Heart left ventricle (tissue), 16 donors: Measurements from ENCODE around the gene PRR5L. TPM values are rescaled to one million over a fixed set of nuclear protein-coding genes. Genes with fewer than 3 reads are reported as not detected.
A peak's percentile ranks its signal among the peaks of the same experiment; 100 is the strongest.
"Not testable (repeated sequence)": the region's sequence is repeated elsewhere in the genome, so short reads cannot be mapped to it uniquely, and the experiment has no call there.

Experiments used
- ATAC-seq, 4 donors: fragments of 200-7000 bp; cut with Tn5 transposase; one replicate each; pipeline ENCODE4 v1.9.1; 2020 to 2022; ENCODE audit warnings: moderate library complexity in 4 of 4, mild to moderate bottlenecking in 3 of 4, moderate number of reproducible peaks in 1 of 4
- DNase-seq, 5 donors: peaks; one replicate each; pipeline ENCODE4 v3.0.0-alpha.2; 2020
- H3K27ac ChIP-seq, 12 donors: fragments of 200-600 bp; sonication (generic) in 4 of 12; one replicate each; pipeline versions ENCODE4 v1.5.0 to v1.8.0; 2016 to 2022; ENCODE audit warnings: mild to moderate bottlenecking in 2 of 12
- H3K27me3 ChIP-seq, 9 donors: fragments of 200-600 bp; sonication (generic) in 2 of 9; one replicate each; pipeline versions ENCODE4 v1.5.1 to v1.8.0; 2016 to 2022; ENCODE audit warnings: mild to moderate bottlenecking in 3 of 9
- H3K36me3 ChIP-seq, 9 donors: fragments of 200-600 bp; sonication (generic) in 2 of 9; one replicate each; pipeline versions ENCODE4 v1.5.0 to v1.8.0; 2018 to 2022; ENCODE audit warnings: mild to moderate bottlenecking in 2 of 9
- H3K4me1 ChIP-seq, 12 donors: fragments of 200-600 bp; sonication (generic) in 4 of 12; one replicate each; pipeline versions ENCODE4 v1.5.0 to v1.8.0; 2016 to 2022; ENCODE audit warnings: mild to moderate bottlenecking in 3 of 12
- H3K4me3 ChIP-seq, 12 donors: fragments of 200-600 bp; sonication (generic) in 4 of 12; one replicate each; pipeline versions ENCODE4 v1.5.0 to v1.8.0; 2017 to 2022; ENCODE audit warnings: mild to moderate bottlenecking in 9 of 12, moderate library complexity in 4 of 12
- H3K9me3 ChIP-seq, 12 donors: fragments of 200-600 bp; sonication (generic) in 4 of 12; one replicate each; pipeline versions ENCODE4 v1.5.0 to v1.8.0; 2016 to 2022; ENCODE audit warnings: mild to moderate bottlenecking in 1 of 12
- POLR2A ChIP-seq, 2 donors: fragments of 450-650 bp; IDR thresholded peaks; one replicate each; pipeline ENCODE4 v1.6.1; 2017; ENCODE audit warnings: antibody characterized with exemption in 2 of 2, mild to moderate bottlenecking in 2 of 2, moderate library complexity in 2 of 2
- WGBS, 4 donors: extraction: QIAGEN DNeasy Blood & Tissue Kit in 2 of 4; methylation state at CpG; one replicate each; pipeline versions ENCODE4 v1.1.5 to v1.1.7; 2013 to 2018; 5-methylcytosine and 5-hydroxymethylcytosine counted together
- intact Hi-C, 10 donors: fragments of 100-400 bp; cut with DNase I; formaldehyde crosslinking; loops; one replicate each; pipeline versions ENCODE4 v1.11.1 to v1.14.2; 2022
- polyA plus RNA-seq, 2 donors: library from polyadenylated mRNA; stranded (reverse); fragments of 200-250 nt; gene quantifications; one replicate each; pipeline ENCODE4 v1.2.3, GENCODE V29; 2013
- total RNA-seq, 9 donors: library from RNA; depleted of rRNA in 2 of 9; stranded (reverse); fragments of >200 nt in 2 of 9; fragmentation: NEBNext Ultra II Directional in 3 of 9; extraction: Animal tissue kit (Norgen Biotek cat#: 25700) in 3 of 9; gene quantifications; one replicate each; pipeline versions ENCODE4 v1.1.0 to v1.2.4, GENCODE V29; 2016 to 2023
- TF ChIP-seq, protein P1 (sequence below), 12 donors: fragments of 200-600 bp; sonication (generic) in 4 of 12; IDR thresholded peaks; one replicate each; pipeline versions ENCODE4 v1.5.0 to v1.8.0; 2018 to 2022; ENCODE audit warnings: antibody characterized with exemption in 12 of 12, mild to moderate bottlenecking in 5 of 12
- donor health status: ischemic (EF 13 %, LVEDD 7.1; RV severe dilation, severe dysfunction).
- donor health status: healthy with polysubstance abuse.
- donor health status: DM: no; HTN: yes; CAD: no.
- donor health status: DM: no; HTN: no; CAD: no.
- donor health status: ischemic (EF 25% LVEDD 6.9; RV normal size, moderate dysfunction).
- donor health status: ischemic (EF 25% LVEDD 5.7; RV mildly dilated, moderate dysfunction).
- donor health status: healthy.
- donor health status: DM: yes; HTN: yes; CAD: no.
- donor health status: ischemic (EF 35%, LVEDD 5.7; RV mildly dilated, moderate dysfunction).
- donor health status: nonischemic (EF 11% LVEDD 7.7; RV severe dilation, severe dysfunction).
- donor health status: DM: yes; HTN: yes; CAD: no.
- donor health status: PGD.
- donor health status: ischemic (EF 29% LVEDD 5.4; RV normal size, mild dysfunction).
- donor health status: nonischemic (EF 23%, LVEDD 6.1; RV moderate dilation, normal function).

The PRR5L gene
- total and polyA plus RNA-seq, 11 donors = 0.61 to 17.8 (median 3.1) TPM

GRCh38 chr11:36509694-36510593 is 213.9 kb downstream of the PRR5L start, which contains the start of gene TRAF6:
TRAF6 (minus strand) TSS chr11:36510272; CDS start chr11:36501515, 8,757 bp downstream.
- peaks cover 0 to 46% (median 25%) of the 10 kb centered on the region in 12 donors for H3K4me1 ChIP-seq
- intact Hi-C loops = loop anchor here in 2 of 10 donors (2.0 to 10.0 kb wide), 3 partner anchors 31 to 1595 kb away; partner anchors contain the start of genes APIP (in 1 of the 2), IFTAP (in 1 of the 2), PDHX (in 1 of the 2) and RAG2 (in 1 of the 2)
- 0% methylated on average over 48 to 81 of the region's 81 CpGs for WGBS, 4 donors
- H3K36me3 ChIP-seq = no peaks in the 10 kb centered on the region
- DNase-seq = peak; percentile 91 to 96 (median 92)
- H3K27me3 ChIP-seq = no peaks in the 10 kb centered on the region
- peak in 1 of 2 donors; percentile 75 for TF ChIP-seq POLR2A (IDR thresholded peaks at IDR 0.05)
- TF ChIP-seq, protein P1, sequence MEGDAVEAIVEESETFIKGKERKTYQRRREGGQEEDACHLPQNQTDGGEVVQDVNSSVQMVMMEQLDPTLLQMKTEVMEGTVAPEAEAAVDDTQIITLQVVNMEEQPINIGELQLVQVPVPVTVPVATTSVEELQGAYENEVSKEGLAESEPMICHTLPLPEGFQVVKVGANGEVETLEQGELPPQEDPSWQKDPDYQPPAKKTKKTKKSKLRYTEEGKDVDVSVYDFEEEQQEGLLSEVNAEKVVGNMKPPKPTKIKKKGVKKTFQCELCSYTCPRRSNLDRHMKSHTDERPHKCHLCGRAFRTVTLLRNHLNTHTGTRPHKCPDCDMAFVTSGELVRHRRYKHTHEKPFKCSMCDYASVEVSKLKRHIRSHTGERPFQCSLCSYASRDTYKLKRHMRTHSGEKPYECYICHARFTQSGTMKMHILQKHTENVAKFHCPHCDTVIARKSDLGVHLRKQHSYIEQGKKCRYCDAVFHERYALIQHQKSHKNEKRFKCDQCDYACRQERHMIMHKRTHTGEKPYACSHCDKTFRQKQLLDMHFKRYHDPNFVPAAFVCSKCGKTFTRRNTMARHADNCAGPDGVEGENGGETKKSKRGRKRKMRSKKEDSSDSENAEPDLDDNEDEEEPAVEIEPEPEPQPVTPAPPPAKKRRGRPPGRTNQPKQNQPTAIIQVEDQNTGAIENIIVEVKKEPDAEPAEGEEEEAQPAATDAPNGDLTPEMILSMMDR (IDR thresholded peaks at IDR 0.05) = peak in 11 of 12 donors; percentile 82 to 96 (median 92)
- peak; percentile 93 to 97 (median 97) for ATAC-seq
- peak within 1 kb of the TSS; percentile 62 to 98 (median 86) for H3K4me3 ChIP-seq
- H3K27ac ChIP-seq = peak within 1 kb of the TSS; percentile 73 to 96 (median 89)
- peaks cover 0 to 16% (median 7%) of the 10 kb centered on the region in 12 donors for H3K9me3 ChIP-seq

- H3K27me3 ChIP-seq = no peaks in the 10 kb centered on the region
- peak in 3 of 4 donors; percentile 9 to 33 (median 24) for ATAC-seq
- peaks cover 0 to 39% (median 22%) of the 10 kb centered on the region in 12 donors for H3K4me1 ChIP-seq
- H3K27ac ChIP-seq = peak overlapping the region; percentile 73 to 96 (median 89)
- intact Hi-C loops = loop anchor here in 2 of 10 donors (2.0 to 10.0 kb wide), 2 partner anchors 30 to 84 kb away; partner anchors contain the start of genes IFTAP (in 1 of the 2) and RAG2 (in 1 of the 2)
- peaks cover 0 to 16% (median 7%) of the 10 kb centered on the region in 12 donors for H3K9me3 ChIP-seq
- peak overlapping the region; percentile 62 to 98 (median 86) for H3K4me3 ChIP-seq
- WGBS, 4 donors = 8 to 13% (median 10%) methylated on average over 8 of the region's 8 CpGs
- no peaks in the 10 kb centered on the region for H3K36me3 ChIP-seq
- peak in 1 of 5 donors; percentile 18 for DNase-seq
- TF ChIP-seq, protein P1 (IDR thresholded peaks at IDR 0.05) = no peak
- no peak for TF ChIP-seq POLR2A (IDR thresholded peaks at IDR 0.05)
Observed at GRCh38 chr11:36510594-36510942, 214.5 kb downstream of the PRR5L start.

- not testable (repeated sequence) for ATAC-seq, H3K36me3 ChIP-seq, DNase-seq, H3K27me3 ChIP-seq
- Histone ChIP-seq H3K9me3 (peaks cover 0 to 16% (median 7%) of the 10 kb centered on the region in 12 donors), H3K4me1 (peaks cover 0 to 34% (median 17%) of the 10 kb centered on the region in 12 donors), H3K27ac (peak overlapping the region in 7 of 12 donors; percentile 80 to 96 (median 89)), H3K4me3 (peak overlapping the region in 9 of 12 donors; percentile 65 to 98 (median 85))
- WGBS, 4 donors = 66 to 82% (median 73%) methylated on average over 2 of the region's 2 CpGs
- intact Hi-C loops = loop anchor here in 2 of 10 donors (2.0 to 10.0 kb wide), 2 partner anchors 30 to 84 kb away; partner anchors contain the start of genes IFTAP (in 1 of the 2) and RAG2 (in 1 of the 2)
Observed at GRCh38 chr11:36511062-36511461, 215.0 kb downstream of the PRR5L start.

GRCh38 chr11:36512016-36512415 is 215.9 kb downstream of the PRR5L start:
- WGBS, 4 donors = 61 to 73% (median 69%) methylated on average over 5 of the region's 5 CpGs
- H3K4me3 ChIP-seq = no peak overlapping the region
- TF ChIP-seq, protein P1 (IDR thresholded peaks at IDR 0.05) = no peak
- TF ChIP-seq POLR2A (IDR thresholded peaks at IDR 0.05) = no peak
- no peak for ATAC-seq
- intact Hi-C loops = loop anchor here in 1 of 10 donors (10.0 kb wide), 1 partner anchor 83 kb away; the partner anchor contains the start of genes IFTAP and RAG2
- no peak overlapping the region for H3K27ac ChIP-seq
- H3K4me1 ChIP-seq = peaks cover 0 to 26% (median 9%) of the 10 kb centered on the region in 12 donors
- H3K9me3 ChIP-seq = peaks cover 0 to 16% (median 7%) of the 10 kb centered on the region in 12 donors
- no peaks in the 10 kb centered on the region for H3K27me3 ChIP-seq
- H3K36me3 ChIP-seq = no peaks in the 10 kb centered on the region
- no peak for DNase-seq
